Measurements from ENCODE around the gene GPR157.
"Not testable (repeated sequence)": the region's sequence is repeated elsewhere in the genome, so short reads cannot be mapped to it uniquely, and the experiment has no call there.

Gene GPR157

GRCh38 chr1:9124389-9124788 lies 4.5 kb downstream of the GPR157 start:
- not testable (repeated sequence) for H2BK12ac ChIP-seq (ENCODE audit: low read length); H3K4me3 ChIP-seq (ENCODE audit: low read length in 2 of 2); H3K4ac ChIP-seq (ENCODE audit: low read length); H3K23ac ChIP-seq (ENCODE audit: low read depth, low read length, poor library complexity); H3K18ac ChIP-seq (ENCODE audit: low read length); DNase-seq (ENCODE audit: low spot score); H3K9ac ChIP-seq (ENCODE audit: low read depth, low read length, poor library complexity); H3K9me3 ChIP-seq (replicated peaks in 1 of 2; ENCODE audit: control insufficient read depth in 2 of 2, insufficient read depth in 1 of 2, low read depth in 1 of 2, low read length in 2 of 2); H3K4me2 ChIP-seq (ENCODE audit: insufficient read depth, low read length, poor library complexity, severe bottlenecking); H4K8ac ChIP-seq (ENCODE audit: low read depth, low read length); H3K14ac ChIP-seq (ENCODE audit: low read length); H2AK5ac ChIP-seq (ENCODE audit: low read depth, low read length); H2BK5ac ChIP-seq (ENCODE audit: low read length); H2BK120ac ChIP-seq (ENCODE audit: low read depth, low read length); H3K27ac ChIP-seq (replicated peaks; ENCODE audit: low read length); H3K79me1 ChIP-seq (ENCODE audit: low read depth, low read length); H2BK15ac ChIP-seq (ENCODE audit: low read length); H3K36me3 ChIP-seq (replicated peaks in 1 of 2; ENCODE audit: control insufficient read depth in 2 of 2, insufficient read depth in 2 of 2, low read length in 2 of 2); H2AFZ ChIP-seq (ENCODE audit: low read length); H4K91ac ChIP-seq (ENCODE audit: low read depth, low read length, poor library complexity)
- no CpG with 5 or more reads among the region's 8 CpGs for WGBS, 2 donors (ENCODE audit: extremely low coverage in 2 of 2, insufficient read length in 2 of 2, insufficient replicate concordance in 1 of 2)
- peaks cover 4 to 39% (median 15%) of the 10 kb centered on the region in 3 experiments for H3K27me3 ChIP-seq (ENCODE audit: control insufficient read depth in 3 of 3, insufficient read depth in 3 of 3, low read depth in 1 of 3, low read length in 3 of 3)
- H3K4me1 ChIP-seq (ENCODE audit: control insufficient read depth in 2 of 2, insufficient read depth in 1 of 2, low read depth in 1 of 2, low read length in 2 of 2), result peaks cover 0 to 21% of the 10 kb centered on the region in 2 donors

- not testable (repeated sequence) for H3K9ac ChIP-seq (ENCODE audit: low read depth, low read length, poor library complexity); H3K36me3 ChIP-seq (replicated peaks in 1 of 2; ENCODE audit: control insufficient read depth in 2 of 2, insufficient read depth in 2 of 2, low read length in 2 of 2); H3K27ac ChIP-seq (replicated peaks; ENCODE audit: low read length); H2BK5ac ChIP-seq (ENCODE audit: low read length); H2AK5ac ChIP-seq (ENCODE audit: low read depth, low read length); H3K79me1 ChIP-seq (ENCODE audit: low read depth, low read length); H4K8ac ChIP-seq (ENCODE audit: low read depth, low read length); H3K18ac ChIP-seq (ENCODE audit: low read length); H2BK120ac ChIP-seq (ENCODE audit: low read depth, low read length); H3K4me2 ChIP-seq (ENCODE audit: insufficient read depth, low read length, poor library complexity, severe bottlenecking); H3K9me3 ChIP-seq (replicated peaks in 1 of 2; ENCODE audit: control insufficient read depth in 2 of 2, insufficient read depth in 1 of 2, low read depth in 1 of 2, low read length in 2 of 2); DNase-seq (ENCODE audit: low spot score); H3K14ac ChIP-seq (ENCODE audit: low read length); H3K23ac ChIP-seq (ENCODE audit: low read depth, low read length, poor library complexity); H2BK15ac ChIP-seq (ENCODE audit: low read length); H3K4ac ChIP-seq (ENCODE audit: low read length); H2AFZ ChIP-seq (ENCODE audit: low read length); H3K4me3 ChIP-seq (ENCODE audit: low read length in 2 of 2); H4K91ac ChIP-seq (ENCODE audit: low read depth, low read length, poor library complexity); H2BK12ac ChIP-seq (ENCODE audit: low read length)
- WGBS, 2 donors (ENCODE audit: extremely low coverage in 2 of 2, insufficient read length in 2 of 2, insufficient replicate concordance in 1 of 2), result no CpG with 5 or more reads among the region's 2 CpGs
- H3K4me1 ChIP-seq (ENCODE audit: control insufficient read depth in 2 of 2, insufficient read depth in 1 of 2, low read depth in 1 of 2, low read length in 2 of 2), result peaks cover 0 to 24% of the 10 kb centered on the region in 2 donors
- peaks cover 2 to 35% (median 14%) of the 10 kb centered on the region in 3 experiments for H3K27me3 ChIP-seq (ENCODE audit: control insufficient read depth in 3 of 3, insufficient read depth in 3 of 3, low read depth in 1 of 3, low read length in 3 of 3)
These were observed 5.2 kb downstream of the GPR157 start for GRCh38 chr1:9123665-9124064.

GRCh38 chr1:9121496-9122409 lies 7.1 kb downstream of the GPR157 start:
- Histone ChIP-seq H4K91ac (ENCODE audit: low read depth, low read length, poor library complexity) (no peak overlapping the region), H2AFZ (ENCODE audit: low read length) (no peak overlapping the region), H3K4ac (ENCODE audit: low read length) (no peak overlapping the region), H4K8ac (ENCODE audit: low read depth, low read length) (no peak overlapping the region), H3K14ac (ENCODE audit: low read length) (no peak overlapping the region), H2BK12ac (ENCODE audit: low read length) (no peak overlapping the region), H2AK5ac (ENCODE audit: low read depth, low read length) (no peak overlapping the region), H3K27me3 (ENCODE audit: control insufficient read depth in 3 of 3, insufficient read depth in 3 of 3, low read depth in 1 of 3, low read length in 3 of 3) (peaks cover 0 to 21% (median 0%) of the 10 kb centered on the region in 3 experiments), H3K9me3 (replicated peaks in 1 of 2; ENCODE audit: control insufficient read depth in 2 of 2, insufficient read depth in 1 of 2, low read depth in 1 of 2, low read length in 2 of 2) (no peaks in the 10 kb centered on the region), H3K36me3 (replicated peaks in 1 of 2; ENCODE audit: control insufficient read depth in 2 of 2, insufficient read depth in 2 of 2, low read length in 2 of 2) (no peaks in the 10 kb centered on the region), H3K9ac (ENCODE audit: low read depth, low read length, poor library complexity) (no peak overlapping the region), H3K18ac (ENCODE audit: low read length) (no peak overlapping the region), H3K27ac (replicated peaks; ENCODE audit: low read length) (no peak overlapping the region), H3K4me1 (ENCODE audit: control insufficient read depth in 2 of 2, insufficient read depth in 1 of 2, low read depth in 1 of 2, low read length in 2 of 2) (peaks cover 0 to 18% of the 10 kb centered on the region in 2 donors), H3K79me1 (ENCODE audit: low read depth, low read length) (no peaks in the 10 kb centered on the region), H3K23ac (ENCODE audit: low read depth, low read length, poor library complexity) (no peak overlapping the region), H2BK120ac (ENCODE audit: low read depth, low read length) (no peak overlapping the region), H3K4me2 (ENCODE audit: insufficient read depth, low read length, poor library complexity, severe bottlenecking) (no peak overlapping the region), H2BK15ac (ENCODE audit: low read length) (no peak overlapping the region), H2BK5ac (ENCODE audit: low read length) (no peak overlapping the region), H3K4me3 (ENCODE audit: low read length in 2 of 2) (no peak overlapping the region)
- no peak for DNase-seq (ENCODE audit: low spot score)
- WGBS, 2 donors (ENCODE audit: extremely low coverage in 2 of 2, insufficient read length in 2 of 2, insufficient replicate concordance in 1 of 2), result no CpG with 5 or more reads among the region's 22 CpGs

GRCh38 chr1:9120312-9120958 lies 8.5 kb downstream of the GPR157 start:
- Histone ChIP-seq H3K18ac (ENCODE audit: low read length) (peak overlapping the region; percentile 68), H3K27me3 (ENCODE audit: control insufficient read depth in 3 of 3, insufficient read depth in 3 of 3, low read depth in 1 of 3, low read length in 3 of 3) (peaks cover 0 to 10% (median 0%) of the 10 kb centered on the region in 3 experiments), H3K27ac (replicated peaks; ENCODE audit: low read length) (no peak overlapping the region), H3K79me1 (ENCODE audit: low read depth, low read length) (no peaks in the 10 kb centered on the region), H2BK5ac (ENCODE audit: low read length) (no peak overlapping the region), H2BK120ac (ENCODE audit: low read depth, low read length) (no peak overlapping the region), H3K36me3 (replicated peaks in 1 of 2; ENCODE audit: control insufficient read depth in 2 of 2, insufficient read depth in 2 of 2, low read length in 2 of 2) (no peaks in the 10 kb centered on the region), H4K91ac (ENCODE audit: low read depth, low read length, poor library complexity) (no peak overlapping the region), H3K4ac (ENCODE audit: low read length) (no peak overlapping the region), H3K9ac (ENCODE audit: low read depth, low read length, poor library complexity) (peak overlapping the region; percentile 70), H2BK12ac (ENCODE audit: low read length) (no peak overlapping the region), H2AFZ (ENCODE audit: low read length) (no peak overlapping the region), H3K4me2 (ENCODE audit: insufficient read depth, low read length, poor library complexity, severe bottlenecking) (no peak overlapping the region), H2AK5ac (ENCODE audit: low read depth, low read length) (peak overlapping the region; percentile 87), H3K4me1 (ENCODE audit: control insufficient read depth in 2 of 2, insufficient read depth in 1 of 2, low read depth in 1 of 2, low read length in 2 of 2) (peaks cover 0 to 18% of the 10 kb centered on the region in 2 donors), H3K4me3 (ENCODE audit: low read length in 2 of 2) (no peak overlapping the region), H3K9me3 (replicated peaks in 1 of 2; ENCODE audit: control insufficient read depth in 2 of 2, insufficient read depth in 1 of 2, low read depth in 1 of 2, low read length in 2 of 2) (no peaks in the 10 kb centered on the region), H3K23ac (ENCODE audit: low read depth, low read length, poor library complexity) (no peak overlapping the region), H2BK15ac (ENCODE audit: low read length) (no peak overlapping the region), H4K8ac (ENCODE audit: low read depth, low read length) (no peak overlapping the region), H3K14ac (ENCODE audit: low read length) (no peak overlapping the region)
- DNase-seq (ENCODE audit: low spot score), result no peak
- WGBS, 2 donors (ENCODE audit: extremely low coverage in 2 of 2, insufficient read length in 2 of 2, insufficient replicate concordance in 1 of 2), result no CpG with 5 or more reads among the region's 9 CpGs
